H1 (cell line): ENCODE measurements around the gene FAM241A. TPM values are rescaled to one million over a fixed set of nuclear protein-coding genes. Genes with fewer than 3 reads are reported as not detected.

Experiments used
- CEBPB ChIP-seq: IDR thresholded peaks from 2 replicates; pipeline ENCODE4 v1.6.1; 2012; ENCODE audit warnings: low read depth, low read length
- EZH2 ChIP-seq: fragments of 200-600 bp; sonication (generic); IDR thresholded peaks from 2 replicates; pipeline ENCODE4 v1.7.1; 2012; ENCODE audit warnings: low read depth, mild to moderate bottlenecking, moderate library complexity, low read length, inconsistent platforms; ENCODE audit not compliant: severe bottlenecking
- FOSL1 ChIP-seq: IDR thresholded peaks from 2 replicates; pipeline ENCODE4 v1.6.1; 2011; ENCODE audit warnings: mild to moderate bottlenecking, low read depth, low read length, moderate library complexity; ENCODE audit not compliant: insufficient read depth
- HDAC6 ChIP-seq: IDR thresholded peaks from one replicate; pipeline ENCODE4 v1.7.1; 2012; ENCODE audit warnings: low read depth, mild to moderate bottlenecking, inconsistent platforms, low read length, moderate library complexity
- RXRA ChIP-seq: IDR thresholded peaks from 2 replicates; pipeline ENCODE4 v1.6.1; 2011; ENCODE audit warnings: low read depth, mild to moderate bottlenecking, low read length, moderate library complexity; ENCODE audit not compliant: insufficient read depth
- TAF7 ChIP-seq: optimal IDR thresholded peaks from 2 replicates; pipeline ENCODE3; 2011; ENCODE audit warnings: low read depth, mild to moderate bottlenecking, inconsistent platforms, low read length, moderate library complexity, borderline replicate concordance
- polyA plus RNA-seq, 7 experiments: library from polyadenylated mRNA; depleted of rRNA in 3 of 7; stranded (reverse) in 5 of 7; unstranded in 2 of 7; fragments of >200 nt in 5 of 7; fragments of 200-250 nt in 2 of 7; gene quantifications; 1 replicate in 5 of 7; 2 replicates in 1 of 7; 4 replicates in 1 of 7; pipeline versions ENCODE4 v1.2.1 to v1.2.3, GENCODE V29; 2011 to 2013; ENCODE audit warnings: missing spikeins in 2 of 7, mixed read lengths in 2 of 7
- total RNA-seq: library from RNA; stranded (reverse); fragmentation: NEBNext Ultra II Directional; extraction: Animal tissue kit (Norgen Biotek cat#: 25700); gene quantifications from 2 replicates; pipeline ENCODE4 v1.2.1, GENCODE V29; 2021
- TF ChIP-seq, protein P1 (sequence below): fragments of 300-600 bp; sonication (generic); IDR thresholded peaks from 2 replicates; pipeline ENCODE4 v1.7.1; 2012; ENCODE audit warnings: low read length, moderate library complexity, mild to moderate bottlenecking, inconsistent platforms; ENCODE audit not compliant: insufficient replicate concordance
- TF ChIP-seq, protein P2 (sequence below): IDR thresholded peaks from 2 replicates; pipeline ENCODE4 v1.6.1; 2012; ENCODE audit warnings: low read length, inconsistent platforms

Gene FAM241A
- total and polyA plus RNA-seq, 2 of the 8 experiments (the other 6 are each of a cell fraction or from before 2014, with no cell fraction given), result 0.20 to 0.73 TPM

DNA sequence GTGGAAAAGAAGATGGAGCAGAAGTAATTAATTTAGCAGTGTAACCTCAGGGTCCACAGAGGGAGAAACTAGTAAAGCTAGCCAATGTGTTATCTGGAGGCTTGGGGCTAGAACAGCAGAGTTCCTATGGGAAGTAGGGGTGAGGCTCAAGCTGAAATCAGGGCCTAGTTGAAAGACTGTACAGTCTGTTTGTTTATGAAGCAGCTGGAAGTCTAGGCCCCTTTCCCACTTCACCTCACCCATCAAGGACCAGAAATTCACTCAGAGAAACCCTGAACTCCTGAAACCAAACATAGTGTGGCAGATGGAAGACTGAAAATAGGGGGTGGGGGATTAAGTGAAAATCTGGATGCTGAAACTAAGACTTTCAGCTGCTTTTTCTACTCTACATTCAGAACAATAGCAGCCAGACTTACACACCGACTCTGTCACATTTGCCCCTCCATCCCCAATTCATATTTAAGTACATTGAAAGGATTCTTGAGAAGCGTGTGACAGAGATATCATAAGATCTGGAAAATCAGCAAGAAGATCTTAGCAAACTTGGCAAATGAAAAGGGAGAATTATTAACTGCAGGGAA, 32.6 kb upstream of the FAM241A start (continued):
- TF ChIP-seq, protein P1, sequence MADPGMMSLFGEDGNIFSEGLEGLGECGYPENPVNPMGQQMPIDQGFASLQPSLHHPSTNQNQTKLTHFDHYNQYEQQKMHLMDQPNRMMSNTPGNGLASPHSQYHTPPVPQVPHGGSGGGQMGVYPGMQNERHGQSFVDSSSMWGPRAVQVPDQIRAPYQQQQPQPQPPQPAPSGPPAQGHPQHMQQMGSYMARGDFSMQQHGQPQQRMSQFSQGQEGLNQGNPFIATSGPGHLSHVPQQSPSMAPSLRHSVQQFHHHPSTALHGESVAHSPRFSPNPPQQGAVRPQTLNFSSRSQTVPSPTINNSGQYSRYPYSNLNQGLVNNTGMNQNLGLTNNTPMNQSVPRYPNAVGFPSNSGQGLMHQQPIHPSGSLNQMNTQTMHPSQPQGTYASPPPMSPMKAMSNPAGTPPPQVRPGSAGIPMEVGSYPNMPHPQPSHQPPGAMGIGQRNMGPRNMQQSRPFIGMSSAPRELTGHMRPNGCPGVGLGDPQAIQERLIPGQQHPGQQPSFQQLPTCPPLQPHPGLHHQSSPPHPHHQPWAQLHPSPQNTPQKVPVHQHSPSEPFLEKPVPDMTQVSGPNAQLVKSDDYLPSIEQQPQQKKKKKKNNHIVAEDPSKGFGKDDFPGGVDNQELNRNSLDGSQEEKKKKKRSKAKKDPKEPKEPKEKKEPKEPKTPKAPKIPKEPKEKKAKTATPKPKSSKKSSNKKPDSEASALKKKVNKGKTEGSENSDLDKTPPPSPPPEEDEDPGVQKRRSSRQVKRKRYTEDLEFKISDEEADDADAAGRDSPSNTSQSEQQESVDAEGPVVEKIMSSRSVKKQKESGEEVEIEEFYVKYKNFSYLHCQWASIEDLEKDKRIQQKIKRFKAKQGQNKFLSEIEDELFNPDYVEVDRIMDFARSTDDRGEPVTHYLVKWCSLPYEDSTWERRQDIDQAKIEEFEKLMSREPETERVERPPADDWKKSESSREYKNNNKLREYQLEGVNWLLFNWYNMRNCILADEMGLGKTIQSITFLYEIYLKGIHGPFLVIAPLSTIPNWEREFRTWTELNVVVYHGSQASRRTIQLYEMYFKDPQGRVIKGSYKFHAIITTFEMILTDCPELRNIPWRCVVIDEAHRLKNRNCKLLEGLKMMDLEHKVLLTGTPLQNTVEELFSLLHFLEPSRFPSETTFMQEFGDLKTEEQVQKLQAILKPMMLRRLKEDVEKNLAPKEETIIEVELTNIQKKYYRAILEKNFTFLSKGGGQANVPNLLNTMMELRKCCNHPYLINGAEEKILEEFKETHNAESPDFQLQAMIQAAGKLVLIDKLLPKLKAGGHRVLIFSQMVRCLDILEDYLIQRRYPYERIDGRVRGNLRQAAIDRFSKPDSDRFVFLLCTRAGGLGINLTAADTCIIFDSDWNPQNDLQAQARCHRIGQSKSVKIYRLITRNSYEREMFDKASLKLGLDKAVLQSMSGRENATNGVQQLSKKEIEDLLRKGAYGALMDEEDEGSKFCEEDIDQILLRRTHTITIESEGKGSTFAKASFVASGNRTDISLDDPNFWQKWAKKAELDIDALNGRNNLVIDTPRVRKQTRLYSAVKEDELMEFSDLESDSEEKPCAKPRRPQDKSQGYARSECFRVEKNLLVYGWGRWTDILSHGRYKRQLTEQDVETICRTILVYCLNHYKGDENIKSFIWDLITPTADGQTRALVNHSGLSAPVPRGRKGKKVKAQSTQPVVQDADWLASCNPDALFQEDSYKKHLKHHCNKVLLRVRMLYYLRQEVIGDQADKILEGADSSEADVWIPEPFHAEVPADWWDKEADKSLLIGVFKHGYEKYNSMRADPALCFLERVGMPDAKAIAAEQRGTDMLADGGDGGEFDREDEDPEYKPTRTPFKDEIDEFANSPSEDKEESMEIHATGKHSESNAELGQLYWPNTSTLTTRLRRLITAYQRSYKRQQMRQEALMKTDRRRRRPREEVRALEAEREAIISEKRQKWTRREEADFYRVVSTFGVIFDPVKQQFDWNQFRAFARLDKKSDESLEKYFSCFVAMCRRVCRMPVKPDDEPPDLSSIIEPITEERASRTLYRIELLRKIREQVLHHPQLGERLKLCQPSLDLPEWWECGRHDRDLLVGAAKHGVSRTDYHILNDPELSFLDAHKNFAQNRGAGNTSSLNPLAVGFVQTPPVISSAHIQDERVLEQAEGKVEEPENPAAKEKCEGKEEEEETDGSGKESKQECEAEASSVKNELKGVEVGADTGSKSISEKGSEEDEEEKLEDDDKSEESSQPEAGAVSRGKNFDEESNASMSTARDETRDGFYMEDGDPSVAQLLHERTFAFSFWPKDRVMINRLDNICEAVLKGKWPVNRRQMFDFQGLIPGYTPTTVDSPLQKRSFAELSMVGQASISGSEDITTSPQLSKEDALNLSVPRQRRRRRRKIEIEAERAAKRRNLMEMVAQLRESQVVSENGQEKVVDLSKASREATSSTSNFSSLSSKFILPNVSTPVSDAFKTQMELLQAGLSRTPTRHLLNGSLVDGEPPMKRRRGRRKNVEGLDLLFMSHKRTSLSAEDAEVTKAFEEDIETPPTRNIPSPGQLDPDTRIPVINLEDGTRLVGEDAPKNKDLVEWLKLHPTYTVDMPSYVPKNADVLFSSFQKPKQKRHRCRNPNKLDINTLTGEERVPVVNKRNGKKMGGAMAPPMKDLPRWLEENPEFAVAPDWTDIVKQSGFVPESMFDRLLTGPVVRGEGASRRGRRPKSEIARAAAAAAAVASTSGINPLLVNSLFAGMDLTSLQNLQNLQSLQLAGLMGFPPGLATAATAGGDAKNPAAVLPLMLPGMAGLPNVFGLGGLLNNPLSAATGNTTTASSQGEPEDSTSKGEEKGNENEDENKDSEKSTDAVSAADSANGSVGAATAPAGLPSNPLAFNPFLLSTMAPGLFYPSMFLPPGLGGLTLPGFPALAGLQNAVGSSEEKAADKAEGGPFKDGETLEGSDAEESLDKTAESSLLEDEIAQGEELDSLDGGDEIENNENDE, result no peak
- TF ChIP-seq EZH2 (no peak), CEBPB (no peak), TAF7 (no peak), HDAC6 (no peak), RXRA (no peak), FOSL1 (no peak)
- TF ChIP-seq, protein P2, sequence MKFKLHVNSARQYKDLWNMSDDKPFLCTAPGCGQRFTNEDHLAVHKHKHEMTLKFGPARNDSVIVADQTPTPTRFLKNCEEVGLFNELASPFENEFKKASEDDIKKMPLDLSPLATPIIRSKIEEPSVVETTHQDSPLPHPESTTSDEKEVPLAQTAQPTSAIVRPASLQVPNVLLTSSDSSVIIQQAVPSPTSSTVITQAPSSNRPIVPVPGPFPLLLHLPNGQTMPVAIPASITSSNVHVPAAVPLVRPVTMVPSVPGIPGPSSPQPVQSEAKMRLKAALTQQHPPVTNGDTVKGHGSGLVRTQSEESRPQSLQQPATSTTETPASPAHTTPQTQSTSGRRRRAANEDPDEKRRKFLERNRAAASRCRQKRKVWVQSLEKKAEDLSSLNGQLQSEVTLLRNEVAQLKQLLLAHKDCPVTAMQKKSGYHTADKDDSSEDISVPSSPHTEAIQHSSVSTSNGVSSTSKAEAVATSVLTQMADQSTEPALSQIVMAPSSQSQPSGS, result no peak
